ENCODE data around the gene CAV1.

DNA sequence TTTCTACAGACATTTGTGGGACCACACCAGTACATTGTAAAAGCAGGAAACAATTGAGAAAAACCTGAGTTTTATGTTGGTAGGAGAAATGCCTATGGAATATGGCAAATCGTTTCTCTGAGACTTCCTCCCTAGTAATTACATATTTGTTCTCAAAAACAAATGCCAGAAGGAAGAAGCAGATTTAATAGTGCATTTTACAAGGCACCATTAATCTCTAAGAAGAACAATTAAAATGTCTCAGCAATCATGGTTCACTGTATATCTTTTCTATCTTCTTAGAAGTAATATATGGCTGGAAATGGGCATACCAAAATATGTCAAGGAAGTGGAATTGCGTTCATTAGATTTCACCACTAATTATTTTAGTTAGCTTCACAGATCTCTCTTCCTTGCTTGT, 13.3 kb downstream of the CAV1 start:
- TF ChIP-seq, protein P1, sequence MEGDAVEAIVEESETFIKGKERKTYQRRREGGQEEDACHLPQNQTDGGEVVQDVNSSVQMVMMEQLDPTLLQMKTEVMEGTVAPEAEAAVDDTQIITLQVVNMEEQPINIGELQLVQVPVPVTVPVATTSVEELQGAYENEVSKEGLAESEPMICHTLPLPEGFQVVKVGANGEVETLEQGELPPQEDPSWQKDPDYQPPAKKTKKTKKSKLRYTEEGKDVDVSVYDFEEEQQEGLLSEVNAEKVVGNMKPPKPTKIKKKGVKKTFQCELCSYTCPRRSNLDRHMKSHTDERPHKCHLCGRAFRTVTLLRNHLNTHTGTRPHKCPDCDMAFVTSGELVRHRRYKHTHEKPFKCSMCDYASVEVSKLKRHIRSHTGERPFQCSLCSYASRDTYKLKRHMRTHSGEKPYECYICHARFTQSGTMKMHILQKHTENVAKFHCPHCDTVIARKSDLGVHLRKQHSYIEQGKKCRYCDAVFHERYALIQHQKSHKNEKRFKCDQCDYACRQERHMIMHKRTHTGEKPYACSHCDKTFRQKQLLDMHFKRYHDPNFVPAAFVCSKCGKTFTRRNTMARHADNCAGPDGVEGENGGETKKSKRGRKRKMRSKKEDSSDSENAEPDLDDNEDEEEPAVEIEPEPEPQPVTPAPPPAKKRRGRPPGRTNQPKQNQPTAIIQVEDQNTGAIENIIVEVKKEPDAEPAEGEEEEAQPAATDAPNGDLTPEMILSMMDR (IDR thresholded peaks at IDR 0.05): no peak
- no peak for TF ChIP-seq POLR2A (IDR thresholded peaks at IDR 0.05)

All from thyroid gland (tissue), 4 donors.